OCI-LY1 (cell line): Measurements from ENCODE around the gene DNAAF8.

Experiments
- H2AFZ ChIP-seq: fragments of 200-600 bp; sonication (generic), shearing (Covaris generic); 2 replicates; pipeline ENCODE4 v1.6.0; 2014; ENCODE audit warnings: antibody characterized with exemption, mild to moderate bottlenecking, low read length
- H3F3A ChIP-seq: fragments of 200-600 bp; sonication (generic), shearing (Covaris generic); 2 replicates; pipeline ENCODE4 v1.6.0; 2014; ENCODE audit warnings: mild to moderate bottlenecking, antibody characterized with exemption, low read length, moderate library complexity; ENCODE audit not compliant: insufficient read depth
- H3K27ac ChIP-seq: fragments of 200-600 bp; sonication (generic); 2 replicates; pipeline ENCODE4 v1.5.1; 2014; ENCODE audit warnings: low read length, mixed run types, mild to moderate bottlenecking, low read depth; ENCODE audit not compliant: poor library complexity, severe bottlenecking
- H3K27me3 ChIP-seq: fragments of 200-600 bp; sonication (generic); 2 replicates; pipeline ENCODE4 v1.6.0; 2014; ENCODE audit warnings: antibody characterized with exemption, mild to moderate bottlenecking, low read length, moderate library complexity; ENCODE audit not compliant: insufficient read depth
- H3K36me3 ChIP-seq: fragments of 200-600 bp; sonication (generic); 2 replicates; pipeline ENCODE4 v1.6.1; 2014; ENCODE audit warnings: mild to moderate bottlenecking, antibody characterized with exemption, low read length, moderate library complexity, mixed read lengths; ENCODE audit not compliant: insufficient read depth
- H3K4me1 ChIP-seq: fragments of 200-600 bp; sonication (generic); 2 replicates; pipeline ENCODE4 v1.5.1; 2014; ENCODE audit warnings: mild to moderate bottlenecking, low read length, moderate library complexity; ENCODE audit not compliant: insufficient read depth, severe bottlenecking
- H3K4me2 ChIP-seq: fragments of 200-600 bp; sonication (generic), shearing (Covaris generic); 2 replicates; pipeline ENCODE4 v1.6.1; 2014; ENCODE audit warnings: low read length
- H3K4me3 ChIP-seq: fragments of 200-600 bp; sonication (generic); 2 replicates; pipeline ENCODE4 v1.5.1; 2014; ENCODE audit warnings: low read length, low read depth, mild to moderate bottlenecking, mixed read lengths; ENCODE audit not compliant: poor library complexity, severe bottlenecking
- H3K79me2 ChIP-seq: fragments of 200-600 bp; shearing (Covaris generic); 2 replicates; pipeline ENCODE4 v1.6.1; 2016; ENCODE audit warnings: mixed run types, low read length, mixed read lengths; ENCODE audit not compliant: insufficient read depth
- H3K9ac ChIP-seq: fragments of 200-600 bp; sonication (generic), shearing (Covaris generic); 2 replicates; pipeline ENCODE4 v1.6.1; 2014; ENCODE audit warnings: mild to moderate bottlenecking, low read length, mixed read lengths
- H3K9me2 ChIP-seq: fragments of 200-600 bp; sonication (generic), shearing (Covaris generic); 2 replicates; pipeline ENCODE4 v1.6.1; 2014; ENCODE audit warnings: low read depth, mild to moderate bottlenecking, low read length, mixed read lengths
- H3K9me3 ChIP-seq: fragments of 200-600 bp; shearing (Covaris generic); 2 replicates; pipeline ENCODE4 v1.6.1; 2014; ENCODE audit warnings: low read length, mixed read lengths
- H4K20me1 ChIP-seq: fragments of 200-600 bp; sonication (generic), shearing (Covaris generic); 2 replicates; pipeline ENCODE4 v1.6.0; 2016; ENCODE audit warnings: mild to moderate bottlenecking, low read length; ENCODE audit not compliant: insufficient read depth
- EZH2 ChIP-seq: fragments of 200-600 bp; sonication (generic), shearing (Covaris generic); IDR thresholded peaks from 2 replicates; pipeline ENCODE4 v1.8.0; 2017; ENCODE audit warnings: borderline replicate concordance, mixed run types, mild to moderate bottlenecking, antibody characterized with exemption, low read length, moderate library complexity, mixed read lengths
- TF ChIP-seq, protein P1 (sequence below): fragments of 200-600 bp; sonication (generic), shearing (Covaris generic); IDR thresholded peaks from 2 replicates; pipeline ENCODE4 v1.5.1; 2017; ENCODE audit warnings: mild to moderate bottlenecking, antibody characterized with exemption, low read length, moderate library complexity, mixed read lengths

DNAAF8 gene

DNA sequence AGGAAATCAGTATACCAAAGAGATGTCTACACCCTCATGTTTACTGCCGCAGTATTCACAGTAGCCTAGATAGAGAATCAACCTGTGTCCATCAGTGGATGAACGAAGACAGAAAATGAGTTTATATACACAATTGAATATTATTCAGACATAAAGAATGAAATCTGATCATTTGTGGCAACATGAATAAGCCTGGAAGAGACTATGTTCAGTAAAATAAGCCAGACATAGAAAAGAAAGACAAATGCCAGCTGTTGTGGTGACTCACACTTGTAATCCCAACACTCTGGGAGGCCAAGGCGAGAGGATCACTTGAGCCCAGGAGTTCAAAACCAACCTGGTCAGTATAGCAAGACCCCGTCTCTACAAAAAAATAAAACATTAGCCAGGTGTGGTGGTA, 24.9 kb upstream of the DNAAF8 start:
- Histone ChIP-seq H3K36me3 (peaks cover 22% of the 10 kb centered on the region), H4K20me1 (no peaks in the 10 kb centered on the region), H3K9me3 (no peaks in the 10 kb centered on the region), H2AFZ (no peak overlapping the region), H3K9ac (no peak overlapping the region), H3K9me2 (no peaks in the 10 kb centered on the region), H3K4me2 (no peak overlapping the region), H3K79me2 (no peaks in the 10 kb centered on the region), H3K4me3 (no peak overlapping the region), H3K27ac (no peak overlapping the region), H3K27me3 (no peaks in the 10 kb centered on the region), H3F3A (no peaks in the 10 kb centered on the region), H3K4me1 (no peaks in the 10 kb centered on the region)
- TF ChIP-seq, protein P1, sequence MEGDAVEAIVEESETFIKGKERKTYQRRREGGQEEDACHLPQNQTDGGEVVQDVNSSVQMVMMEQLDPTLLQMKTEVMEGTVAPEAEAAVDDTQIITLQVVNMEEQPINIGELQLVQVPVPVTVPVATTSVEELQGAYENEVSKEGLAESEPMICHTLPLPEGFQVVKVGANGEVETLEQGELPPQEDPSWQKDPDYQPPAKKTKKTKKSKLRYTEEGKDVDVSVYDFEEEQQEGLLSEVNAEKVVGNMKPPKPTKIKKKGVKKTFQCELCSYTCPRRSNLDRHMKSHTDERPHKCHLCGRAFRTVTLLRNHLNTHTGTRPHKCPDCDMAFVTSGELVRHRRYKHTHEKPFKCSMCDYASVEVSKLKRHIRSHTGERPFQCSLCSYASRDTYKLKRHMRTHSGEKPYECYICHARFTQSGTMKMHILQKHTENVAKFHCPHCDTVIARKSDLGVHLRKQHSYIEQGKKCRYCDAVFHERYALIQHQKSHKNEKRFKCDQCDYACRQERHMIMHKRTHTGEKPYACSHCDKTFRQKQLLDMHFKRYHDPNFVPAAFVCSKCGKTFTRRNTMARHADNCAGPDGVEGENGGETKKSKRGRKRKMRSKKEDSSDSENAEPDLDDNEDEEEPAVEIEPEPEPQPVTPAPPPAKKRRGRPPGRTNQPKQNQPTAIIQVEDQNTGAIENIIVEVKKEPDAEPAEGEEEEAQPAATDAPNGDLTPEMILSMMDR = no peak
- no peak for TF ChIP-seq EZH2

DNA sequence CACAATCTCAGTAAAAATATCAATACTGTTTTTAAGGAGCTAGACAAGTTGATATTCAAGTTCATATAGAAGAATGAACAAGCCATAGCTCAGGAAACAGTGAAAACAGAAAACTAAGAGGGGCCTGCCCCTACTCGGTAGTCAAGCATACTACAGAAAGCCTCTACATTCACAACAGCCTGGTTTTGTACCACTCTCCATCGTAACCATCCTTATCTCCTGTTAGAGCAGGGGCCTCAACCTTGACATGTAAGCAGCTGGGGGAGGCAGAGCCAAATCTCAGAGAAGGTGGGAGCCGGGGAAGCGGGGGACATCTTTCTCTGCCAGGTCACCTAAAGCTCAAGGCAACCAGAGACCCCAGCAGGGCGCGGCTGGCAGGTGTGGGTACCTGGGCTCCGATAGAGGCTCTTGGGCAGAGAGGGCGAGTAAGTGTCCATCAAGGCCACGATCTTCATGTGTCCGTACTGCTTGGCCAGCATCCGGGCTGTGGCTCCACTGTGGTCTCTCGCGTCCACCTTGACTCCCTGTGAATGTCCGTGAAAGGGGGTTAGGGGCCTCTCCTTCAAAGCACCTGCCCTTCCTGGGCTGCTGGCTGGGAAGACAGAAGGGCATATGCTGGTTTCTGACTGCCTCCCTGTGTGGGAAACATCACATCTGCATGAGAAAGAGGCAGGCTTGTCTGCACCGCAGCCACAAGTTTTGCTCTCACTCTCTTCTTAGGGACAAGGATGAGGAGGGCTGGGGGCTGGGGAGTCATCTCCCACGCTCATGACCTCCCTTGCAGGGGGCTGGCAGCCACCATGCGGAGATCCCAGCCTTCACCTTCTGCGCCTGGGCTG, 20.5 kb upstream of the DNAAF8 start:
- H3K27ac ChIP-seq = no peak overlapping the region
- H2AFZ ChIP-seq = no peak overlapping the region
- no peaks in the 10 kb centered on the region for H3K79me2 ChIP-seq
- H3K4me2 ChIP-seq = no peak overlapping the region
- H3K9me3 ChIP-seq = no peaks in the 10 kb centered on the region
- no peak overlapping the region for H3K4me3 ChIP-seq
- TF ChIP-seq, protein P1 = no peak
- no peak for TF ChIP-seq EZH2
- no peaks in the 10 kb centered on the region for H3K27me3 ChIP-seq
- peaks cover 6% of the 10 kb centered on the region for H3K4me1 ChIP-seq
- H4K20me1 ChIP-seq = no peaks in the 10 kb centered on the region
- H3K36me3 ChIP-seq = peaks cover 18% of the 10 kb centered on the region
- H3K9me2 ChIP-seq = no peaks in the 10 kb centered on the region
- no peaks in the 10 kb centered on the region for H3F3A ChIP-seq
- H3K9ac ChIP-seq = no peak overlapping the region

DNA sequence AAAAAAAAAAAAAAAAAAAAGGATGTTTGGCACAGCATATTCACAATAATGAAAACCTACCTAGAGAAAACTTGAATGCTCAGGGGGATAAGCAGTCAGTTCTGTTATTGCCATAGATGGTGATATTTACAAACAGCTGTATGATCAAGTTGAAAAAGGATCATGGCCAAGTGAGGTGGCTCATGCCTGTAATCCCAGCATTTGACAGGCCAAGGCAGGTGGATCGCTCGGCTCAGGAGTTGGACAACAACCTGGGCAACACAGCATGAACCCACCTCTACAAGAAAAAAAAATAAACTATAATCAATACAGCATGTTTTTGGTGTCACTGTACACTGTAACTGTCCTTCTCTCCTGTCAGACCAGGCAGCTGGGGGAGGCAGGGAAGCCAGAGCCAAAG, 19.3 kb upstream of the DNAAF8 start:
- no peaks in the 10 kb centered on the region for H3F3A ChIP-seq
- no peak overlapping the region for H3K4me2 ChIP-seq
- no peak overlapping the region for H3K9ac ChIP-seq
- no peaks in the 10 kb centered on the region for H4K20me1 ChIP-seq
- no peaks in the 10 kb centered on the region for H3K9me2 ChIP-seq
- H2AFZ ChIP-seq = no peak overlapping the region
- H3K36me3 ChIP-seq = peaks cover 15% of the 10 kb centered on the region
- H3K79me2 ChIP-seq = no peaks in the 10 kb centered on the region
- no peak overlapping the region for H3K27ac ChIP-seq
- TF ChIP-seq, protein P1 = no peak
- no peak for TF ChIP-seq EZH2
- peaks cover 10% of the 10 kb centered on the region for H3K4me1 ChIP-seq
- H3K9me3 ChIP-seq = no peaks in the 10 kb centered on the region
- H3K4me3 ChIP-seq = no peak overlapping the region
- H3K27me3 ChIP-seq = no peaks in the 10 kb centered on the region
